GM12878 (cell line): ENCODE data around the gene CACNG1. TPM values are rescaled to one million over a fixed set of nuclear protein-coding genes. Genes with fewer than 3 reads are reported as not detected.

Experiments
- CUX1 ChIP-seq: IDR thresholded peaks from 2 replicates; pipeline ENCODE4 v1.6.1; 2012; ENCODE audit warnings: improper control_type of control experiment, low read depth, low read length; ENCODE audit not compliant: insufficient replicate concordance
- EGR1 ChIP-seq, 2 experiments: IDR thresholded peaks; 1 replicate in 1 of 2; 2 replicates in 1 of 2; pipeline ENCODE4 v1.6.1; 2011 to 2012; ENCODE audit warnings: low read depth in 2 of 2, low read length in 2 of 2, borderline replicate concordance in 1 of 2, mild to moderate bottlenecking in 1 of 2, moderate library complexity in 1 of 2
- NFXL1 ChIP-seq: fragments of 450-650 bp; IDR thresholded peaks from 2 replicates; pipeline ENCODE4 v1.6.1; 2017; ENCODE audit warnings: antibody characterized with exemption, mild to moderate bottlenecking, borderline replicate concordance
- TCF12 ChIP-seq: IDR thresholded peaks from 2 replicates; pipeline ENCODE4 v1.6.1; 2011; ENCODE audit warnings: low read depth, mild to moderate bottlenecking, low read length
- polyA plus RNA-seq, 11 experiments: library from polyadenylated mRNA; depleted of rRNA in 4 of 11; unstranded in 6 of 11; stranded (reverse) in 5 of 11; fragments of >200 nt; fragmentation: Nextera tagmentation in 4 of 11; fragmentation: Illumina TruSeq in 1 of 11; extraction: Ambion mirVana in 4 of 11; extraction: Trizol in 1 of 11; gene quantifications; 1 replicate in 1 of 11; 2 replicates in 10 of 11; pipeline versions ENCODE4 v1.2.1 to v1.2.3, GENCODE V29; 2011 to 2016; ENCODE audit warnings: inconsistent platforms in 2 of 11, missing spikeins in 2 of 11, low read depth in 1 of 11
- total RNA-seq, 4 experiments: library from RNA; depleted of rRNA in 3 of 4; stranded (reverse); fragments of >200 nt in 3 of 4; fragmentation: Illumina TruSeq in 1 of 4; extraction: Trizol in 1 of 4; gene quantifications; 2 replicates each; pipeline versions ENCODE4 v1.2.1 to v1.2.3, GENCODE V29; 2013 to 2021

CACNG1 gene
- total and polyA plus RNA-seq, 10 of the 15 experiments (the other 5 are each of a cell fraction or from before 2014, with no cell fraction given): not detected

GRCh38 chr17:67041531-67041930, 2.8 kb upstream of the CACNG1 start (continued):
- no peak for TF ChIP-seq CUX1
- TF ChIP-seq NFXL1: no peak
- no peak for TF ChIP-seq TCF12
- TF ChIP-seq EGR1 (IDR thresholded peaks at IDR 0.05; ENCODE audit: borderline replicate concordance in 1 of 2, low read depth in 2 of 2, low read length in 2 of 2): no peak
